H1 (cell line): ENCODE data around the gene BRPF1. TPM values are rescaled to one million over a fixed set of nuclear protein-coding genes. Genes with fewer than 3 reads are reported as not detected.

ENCODE experiments used
- CTCF ChIA-PET: fragments of 300-600 bp; sonication (Branson Sonifier 250); formaldehyde crosslinking; loops from one replicate; lab custom pipeline; 2021; ENCODE audit not compliant: partially characterized antibody; lab: Charles Lee
- POLR2A ChIA-PET: fragments of 300-600 bp; sonication (Branson Sonifier 250); formaldehyde crosslinking; loops from one replicate; lab custom pipeline; 2021; ENCODE audit warnings: inconsistent platforms; ENCODE audit not compliant: partially characterized antibody; lab: Charles Lee
- DNase-seq, 2 experiments: peaks; one replicate each; pipeline versions ENCODE4 v3.0.0 to v3.0.0-alpha.2; 2010 to 2022; ENCODE audit warnings: low spot score in 2 of 2, low read depth in 1 of 2, mixed read lengths in 1 of 2
- FAIRE-seq: peaks from 2 replicates; lab custom pipeline; 2011; peaks lifted over from hg19 to GRCh38; lab: Jason Lieb, UNC
- H2AFZ ChIP-seq: 2 replicates; pipeline ENCODE4 v1.8.1; 2012; ENCODE audit warnings: low read length, inconsistent platforms
- H2AK5ac ChIP-seq: 2 replicates; pipeline ENCODE4 v1.6.1; 2013; ENCODE audit warnings: low read depth, low read length
- H2BK120ac ChIP-seq: replicated peaks from 2 replicates; pipeline ENCODE3; 2013; ENCODE audit warnings: low read depth, low read length, inconsistent platforms
- H2BK12ac ChIP-seq: 2 replicates; pipeline ENCODE4 v1.6.1; 2013; ENCODE audit warnings: low read depth, low read length
- H2BK15ac ChIP-seq: 2 replicates; pipeline ENCODE4 v1.6.1; 2013; ENCODE audit warnings: low read length
- H2BK20ac ChIP-seq: 2 replicates; pipeline ENCODE4 v1.6.1; 2013; ENCODE audit warnings: low read length
- H2BK5ac ChIP-seq: 2 replicates; pipeline ENCODE4 v1.6.1; 2013; ENCODE audit warnings: low read depth, low read length
- H3K14ac ChIP-seq: 2 replicates; pipeline ENCODE4 v1.6.1; 2013; ENCODE audit warnings: inconsistent platforms; ENCODE audit not compliant: insufficient read length
- H3K18ac ChIP-seq: 2 replicates; pipeline ENCODE4 v1.6.1; 2013; ENCODE audit warnings: low read length; ENCODE audit errors: extremely low read depth
- H3K23ac ChIP-seq: 2 replicates; pipeline ENCODE4 v1.6.1; 2013; ENCODE audit warnings: inconsistent platforms; ENCODE audit not compliant: insufficient read length
- H3K23me2 ChIP-seq: 2 replicates; pipeline ENCODE4 v1.6.1; 2013; ENCODE audit warnings: low read depth, low read length
- H3K27ac ChIP-seq: 2 replicates; pipeline ENCODE4 v1.6.1; 2011; ENCODE audit warnings: low read depth, low read length, inconsistent platforms
- H3K27me3 ChIP-seq, 4 experiments: replicated peaks in 1 of 4; 1 replicate in 1 of 4; 2 replicates in 3 of 4; pipeline versions ENCODE4 v1.6.1 to v1.8.1; 2011 to 2013; ENCODE audit warnings: low read length in 3 of 4, mild to moderate bottlenecking in 3 of 4, inconsistent platforms in 2 of 4, mixed read lengths in 2 of 4, moderate library complexity in 1 of 4; ENCODE audit not compliant: control insufficient read depth in 3 of 4, insufficient read depth in 3 of 4; ENCODE audit errors: extremely low read depth in 1 of 4
- H3K36me3 ChIP-seq, 4 experiments: 2 replicates each; pipeline versions ENCODE4 v1.6.1 to v1.8.1; 2011 to 2013; ENCODE audit warnings: mild to moderate bottlenecking in 4 of 4, low read length in 3 of 4, moderate library complexity in 2 of 4, control low read depth in 1 of 4, inconsistent platforms in 1 of 4; ENCODE audit not compliant: insufficient read depth in 4 of 4, control insufficient read depth in 2 of 4
- H3K4ac ChIP-seq: replicated peaks from 2 replicates; pipeline ENCODE3; 2013; ENCODE audit warnings: low read length, low read depth, mixed read lengths, inconsistent platforms; ENCODE audit not compliant: insufficient read length
- H3K4me1 ChIP-seq, 4 experiments: replicated peaks in 1 of 4; 1 replicate in 1 of 4; 2 replicates in 3 of 4; pipeline versions ENCODE4 v1.6.1 to v1.8.1; 2011 to 2013; ENCODE audit warnings: low read length in 3 of 4, inconsistent platforms in 2 of 4, mixed read lengths in 1 of 4; ENCODE audit not compliant: insufficient read depth in 4 of 4, control insufficient read depth in 3 of 4
- H3K4me2 ChIP-seq, 2 experiments: 2 replicates each; pipeline versions ENCODE4 v1.6.1 to v1.8.1; 2011 to 2013; ENCODE audit warnings: low read depth in 2 of 2, low read length in 2 of 2, control low read depth in 1 of 2, inconsistent platforms in 1 of 2, mild to moderate bottlenecking in 1 of 2; ENCODE audit not compliant: insufficient read depth in 1 of 2
- H3K4me3 ChIP-seq, 4 experiments: fragments of 200-600, 300-600 bp in 1 of 4; sonication (generic), shearing (Covaris generic), sonication (Bioruptor Twin) in 1 of 4; 2 replicates each; pipeline versions ENCODE4 v1.5.1 to v1.8.1; 2011 to 2016; ENCODE audit warnings: low read length in 4 of 4, low read depth in 3 of 4, control low read depth in 2 of 4, inconsistent platforms in 2 of 4, mild to moderate bottlenecking in 2 of 4, mixed read lengths in 1 of 4, moderate library complexity in 1 of 4; ENCODE audit not compliant: insufficient read depth in 2 of 4; ENCODE audit errors: extremely low read depth in 1 of 4
- H3K56ac ChIP-seq: replicated peaks from 2 replicates; pipeline ENCODE3; 2013; ENCODE audit warnings: low read depth, mild to moderate bottlenecking, mixed read lengths, low read length, inconsistent platforms; ENCODE audit not compliant: insufficient read length
- H3K79me1 ChIP-seq: 2 replicates; pipeline ENCODE4 v1.6.1; 2013; ENCODE audit warnings: low read depth, low read length, control low read depth
- H3K79me2 ChIP-seq, 2 experiments: 2 replicates each; pipeline versions ENCODE4 v1.6.1 to v1.8.1; 2012 to 2013; ENCODE audit warnings: low read length in 2 of 2, mild to moderate bottlenecking in 2 of 2, inconsistent platforms in 1 of 2; ENCODE audit not compliant: insufficient read depth in 2 of 2, control insufficient read depth in 1 of 2
- H3K9ac ChIP-seq, 4 experiments: replicated peaks in 1 of 4; 1 replicate in 1 of 4; 2 replicates in 3 of 4; pipeline versions ENCODE4 v1.6.1 to v1.8.1; 2011 to 2013; ENCODE audit warnings: low read depth in 3 of 4, low read length in 3 of 4, control low read depth in 2 of 4, mild to moderate bottlenecking in 2 of 4, moderate library complexity in 2 of 4, inconsistent platforms in 1 of 4; ENCODE audit errors: extremely low read depth in 1 of 4
- H3K9me3 ChIP-seq, 2 experiments: 2 replicates each; pipeline versions ENCODE4 v1.6.1 to v1.8.1; 2012 to 2013; ENCODE audit warnings: mild to moderate bottlenecking in 2 of 2, moderate library complexity in 2 of 2, control low read depth in 1 of 2, inconsistent platforms in 1 of 2, low read depth in 1 of 2, low read length in 1 of 2, mixed read lengths in 1 of 2; ENCODE audit not compliant: insufficient read depth in 2 of 2
- H4K20me1 ChIP-seq, 2 experiments: replicated peaks in 1 of 2; 2 replicates each; pipeline versions ENCODE3 to v1.8.1; 2011 to 2013; ENCODE audit warnings: inconsistent platforms in 2 of 2, low read length in 2 of 2, mild to moderate bottlenecking in 1 of 2; ENCODE audit not compliant: insufficient read depth in 2 of 2, control insufficient read depth in 1 of 2
- H4K5ac ChIP-seq: 2 replicates; pipeline ENCODE4 v1.6.1; 2013; ENCODE audit warnings: low read length, low read depth, mixed read lengths, inconsistent platforms; ENCODE audit not compliant: insufficient read length
- H4K8ac ChIP-seq: 2 replicates; pipeline ENCODE4 v1.8.0; 2013; ENCODE audit warnings: mild to moderate bottlenecking, moderate library complexity, low read length, inconsistent platforms; ENCODE audit not compliant: insufficient read depth; ENCODE audit errors: extremely low read depth
- H4K91ac ChIP-seq: replicated peaks from 2 replicates; pipeline ENCODE3; 2013; ENCODE audit warnings: low read length, mixed read lengths, inconsistent platforms; ENCODE audit not compliant: insufficient read length
- ASH2L ChIP-seq: fragments of 200-600, 300-600 bp; sonication (generic); IDR thresholded peaks from one replicate; pipeline ENCODE4 v1.7.1; 2017; ENCODE audit warnings: low read length
- CREB1 ChIP-seq: IDR thresholded peaks from 2 replicates; pipeline ENCODE4 v1.6.1; 2012; ENCODE audit warnings: inconsistent platforms
- NANOG ChIP-seq: IDR thresholded peaks from 2 replicates; pipeline ENCODE4 v1.6.1; 2011; ENCODE audit warnings: low read length, low read depth, mild to moderate bottlenecking, inconsistent platforms; ENCODE audit not compliant: insufficient read depth, poor library complexity, severe bottlenecking
- RFX5 ChIP-seq: IDR thresholded peaks from 2 replicates; pipeline ENCODE4 v1.6.1; 2011; ENCODE audit warnings: low read depth, low read length, improper control_type of control experiment, borderline replicate concordance
- YY1 ChIP-seq: IDR thresholded peaks from 2 replicates; pipeline ENCODE4 v1.6.1; 2011; ENCODE audit warnings: low read depth, mild to moderate bottlenecking, low read length
- ZNF274 ChIP-seq: IDR thresholded peaks from 2 replicates; pipeline ENCODE4 v1.7.0; 2012; ENCODE audit warnings: low read length, borderline replicate concordance; ENCODE audit errors: extremely low read depth
- WGBS, 2 experiments: shearing (Covaris generic) in 1 of 2; methylation state at CpG; one replicate each; pipeline versions ENCODE4 v1.1.6 to v1.1.7; 2013 to 2015; ENCODE audit warnings: low lambda C conversion rate in 2 of 2, mixed read lengths in 2 of 2, inconsistent platforms in 1 of 2, low coverage in 1 of 2, missing lambda C conversion rate in 1 of 2; ENCODE audit not compliant: insufficient replicate concordance in 2 of 2, insufficient coverage in 1 of 2, insufficient read length in 1 of 2; ENCODE audit errors: extremely low coverage in 1 of 2, missing lambda C conversion rate in 1 of 2; 5-methylcytosine and 5-hydroxymethylcytosine counted together
- polyA plus RNA-seq, 7 experiments: library from polyadenylated mRNA; depleted of rRNA in 3 of 7; stranded (reverse) in 5 of 7; unstranded in 2 of 7; fragments of >200 nt in 5 of 7; fragments of 200-250 nt in 2 of 7; gene quantifications; 1 replicate in 5 of 7; 2 replicates in 1 of 7; 4 replicates in 1 of 7; pipeline versions ENCODE4 v1.2.1 to v1.2.3, GENCODE V29; 2011 to 2013; ENCODE audit warnings: missing spikeins in 2 of 7, mixed read lengths in 2 of 7
- total RNA-seq: library from RNA; stranded (reverse); fragmentation: NEBNext Ultra II Directional; extraction: Animal tissue kit (Norgen Biotek cat#: 25700); gene quantifications from 2 replicates; pipeline ENCODE4 v1.2.1, GENCODE V29; 2021
- TF ChIP-seq, protein P1 (sequence below): IDR thresholded peaks from 2 replicates; pipeline ENCODE4 v1.6.1; 2011; ENCODE audit warnings: low read depth, mild to moderate bottlenecking, low read length; ENCODE audit not compliant: insufficient read depth

The BRPF1 gene
- total and polyA plus RNA-seq, 2 of the 8 experiments (the other 6 are each of a cell fraction or from before 2014, with no cell fraction given): 11.3 to 21.7 TPM

DNA sequence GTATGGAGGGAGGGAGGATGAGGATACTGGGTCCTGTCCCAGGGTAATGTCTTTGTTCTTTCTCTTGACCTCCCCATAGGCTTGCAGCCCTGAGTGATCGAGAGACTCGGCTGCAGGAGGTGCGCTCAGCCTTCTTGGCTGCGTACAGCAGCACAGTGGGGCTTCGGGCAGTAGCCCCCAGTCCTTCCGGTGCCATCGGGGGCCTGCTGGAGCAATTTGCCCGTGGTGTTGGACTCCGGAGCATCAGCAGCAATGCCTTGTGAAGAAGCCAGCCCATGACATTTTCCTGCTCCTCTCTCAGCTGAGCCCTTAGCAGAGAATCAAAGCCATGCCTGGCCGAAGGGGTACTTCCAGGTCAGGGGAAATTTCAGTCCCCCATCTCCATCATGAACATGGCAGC, 29.8 kb upstream of the BRPF1 start:
- Histone ChIP-seq H2AK5ac (no peak overlapping the region), H2BK5ac (no peak overlapping the region), H3K4me2 (no peak overlapping the region), H3K18ac (no peak overlapping the region), H3K23me2 (peaks cover 15% of the 10 kb centered on the region; the same call in 1 of the 2 replicates), H2BK20ac (no peak overlapping the region), H3K4me3 (no peak overlapping the region), H3K36me3 (no peaks in the 10 kb centered on the region; a peak in 2 of 8 replicates), H4K20me1 (peaks cover 0 to 6% of the 10 kb centered on the region in 2 experiments), H3K79me2 (no peaks in the 10 kb centered on the region), H3K4me1 (peaks cover 0 to 9% (median 5%) of the 10 kb centered on the region in 4 experiments; a peak in 5 of 7 replicates), H3K27ac (no peak overlapping the region), H2AFZ (no peak overlapping the region), H3K9me3 (no peaks in the 10 kb centered on the region), H3K9ac (no peak overlapping the region), H3K14ac (no peak overlapping the region), H4K8ac (no peak overlapping the region), H4K91ac (no peak overlapping the region), H3K56ac (no peak overlapping the region), H3K4ac (no peak overlapping the region), H3K27me3 (peaks cover 0 to 21% (median 11%) of the 10 kb centered on the region in 4 experiments; a peak in 5 of 7 replicates), H2BK12ac (no peak overlapping the region), H3K79me1 (no peaks in the 10 kb centered on the region), H3K23ac (no peak overlapping the region), H4K5ac (no peak overlapping the region), H2BK15ac (no peak overlapping the region), H2BK120ac (no peak overlapping the region)
- ChIA-PET POLR2A (interaction anchor here (0.6 to 1.3 kb wide), 4 partner anchors 10 to 36 kb away, joined by 3 read pairs; no protein-coding TSS in a partner anchor), CTCF (interaction anchor here (1.7 to 7.7 kb wide), 2 partner anchors 11 to 25 kb away, joined by 5 to 43 read pairs; no protein-coding TSS in a partner anchor)
- FAIRE-seq (no peak), DNase-seq (no peak)
- TF ChIP-seq YY1 (no peak), ZNF274 (no peak), ASH2L (no peak), CREB1 (no peak), NANOG (no peak), RFX5 (no peak)
- TF ChIP-seq, protein P1, sequence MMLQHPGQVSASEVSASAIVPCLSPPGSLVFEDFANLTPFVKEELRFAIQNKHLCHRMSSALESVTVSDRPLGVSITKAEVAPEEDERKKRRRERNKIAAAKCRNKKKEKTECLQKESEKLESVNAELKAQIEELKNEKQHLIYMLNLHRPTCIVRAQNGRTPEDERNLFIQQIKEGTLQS: no peak
- WGBS, 2 experiments: 98% methylated on average over 10 of the region's 10 CpGs; no CpG with 5 or more reads in 1 of the 2 experiments
